H9 (cell line): ENCODE data around the gene DUOXA2. TPM values are rescaled to one million over a fixed set of nuclear protein-coding genes. Genes with fewer than 3 reads are reported as not detected.
"Not testable (repeated sequence)": the region's sequence is repeated elsewhere in the genome, so short reads cannot be mapped to it uniquely, and the experiment has no call there.

Experiments
- DNase-seq: peaks from one replicate; pipeline ENCODE4 v3.0.0-alpha.2; 2017
- H2AFZ ChIP-seq: one replicate; pipeline ENCODE4 v1.6.1; 2013; ENCODE audit warnings: mild to moderate bottlenecking, low read length, control low read depth, moderate library complexity
- H2AK5ac ChIP-seq: 2 replicates; pipeline ENCODE4 v1.6.1; 2013; ENCODE audit warnings: low read length, control low read depth, mixed read lengths; ENCODE audit not compliant: insufficient read length
- H2BK120ac ChIP-seq: one replicate; pipeline ENCODE4 v1.6.1; 2013; ENCODE audit warnings: low read depth, mild to moderate bottlenecking, low read length, control low read depth, inconsistent platforms; ENCODE audit not compliant: poor library complexity, severe bottlenecking
- H2BK12ac ChIP-seq: 2 replicates; pipeline ENCODE4 v1.6.1; 2013; ENCODE audit warnings: low read length, control low read depth, mixed read lengths, low read depth; ENCODE audit not compliant: insufficient read length
- H2BK15ac ChIP-seq: 2 replicates; pipeline ENCODE4 v1.6.1; 2013; ENCODE audit warnings: low read depth, low read length, control low read depth
- H2BK20ac ChIP-seq: one replicate; pipeline ENCODE4 v1.6.1; 2013; ENCODE audit warnings: low read depth, mild to moderate bottlenecking, low read length, control low read depth, inconsistent platforms; ENCODE audit not compliant: poor library complexity, severe bottlenecking
- H2BK5ac ChIP-seq: 2 replicates; pipeline ENCODE4 v1.6.1; 2013; ENCODE audit warnings: low read length, control low read depth, mixed read lengths; ENCODE audit not compliant: insufficient read length
- H3K14ac ChIP-seq: 2 replicates; pipeline ENCODE4 v1.6.1; 2013; ENCODE audit warnings: low read length, control low read depth; ENCODE audit not compliant: insufficient read depth
- H3K18ac ChIP-seq: 2 replicates; pipeline ENCODE4 v1.6.1; 2013; ENCODE audit warnings: low read depth, mild to moderate bottlenecking, mixed read lengths, low read length, control low read depth; ENCODE audit not compliant: insufficient read length
- H3K23ac ChIP-seq: 2 replicates; pipeline ENCODE4 v1.6.1; 2013; ENCODE audit warnings: low read length, control low read depth, mixed read lengths, low read depth; ENCODE audit not compliant: insufficient read length
- H3K23me2 ChIP-seq: 2 replicates; pipeline ENCODE4 v1.6.1; 2013; ENCODE audit warnings: low read depth, mild to moderate bottlenecking, mixed read lengths, low read length, control low read depth; ENCODE audit not compliant: insufficient read length, poor library complexity, severe bottlenecking
- H3K27ac ChIP-seq: 2 replicates; pipeline ENCODE4 v1.5.1; 2013; ENCODE audit warnings: low read length, control low read depth, mixed read lengths, low read depth; ENCODE audit not compliant: insufficient read length
- H3K27me3 ChIP-seq: 2 replicates; pipeline ENCODE4 v1.6.1; 2013; ENCODE audit warnings: low read length, control low read depth, inconsistent platforms; ENCODE audit not compliant: insufficient read depth
- H3K4ac ChIP-seq: 2 replicates; pipeline ENCODE4 v1.6.1; 2013; ENCODE audit warnings: low read depth, mild to moderate bottlenecking, control low read depth, inconsistent platforms, low read length, moderate library complexity
- H3K4me1 ChIP-seq: 2 replicates; pipeline ENCODE4 v1.6.1; 2013; ENCODE audit warnings: low read length, control low read depth, inconsistent platforms; ENCODE audit not compliant: insufficient read depth
- H3K4me2 ChIP-seq: 2 replicates; pipeline ENCODE4 v1.6.1; 2013; ENCODE audit warnings: low read length, control low read depth, mixed read lengths; ENCODE audit not compliant: insufficient read length, insufficient read depth
- H3K56ac ChIP-seq: 2 replicates; pipeline ENCODE4 v1.6.1; 2013; ENCODE audit warnings: low read depth, mild to moderate bottlenecking, mixed read lengths, low read length, control low read depth; ENCODE audit not compliant: insufficient read length
- H3K79me1 ChIP-seq: 2 replicates; pipeline ENCODE4 v1.6.1; 2013; ENCODE audit warnings: low read depth, mild to moderate bottlenecking, moderate library complexity, low read length, control low read depth, inconsistent platforms; ENCODE audit not compliant: insufficient read depth, poor library complexity, severe bottlenecking
- H3K79me2 ChIP-seq: 2 replicates; pipeline ENCODE4 v1.6.1; 2013; ENCODE audit warnings: low read length, control low read depth, inconsistent platforms; ENCODE audit not compliant: insufficient read depth
- H3K9ac ChIP-seq: 2 replicates; pipeline ENCODE4 v1.6.1; 2013; ENCODE audit warnings: low read length, control low read depth, mixed read lengths; ENCODE audit not compliant: insufficient read length; ENCODE audit errors: extremely low read depth
- H3K9me3 ChIP-seq: one replicate; pipeline ENCODE4 v1.6.1; 2013; ENCODE audit warnings: low read depth, low read length, inconsistent platforms; ENCODE audit not compliant: control insufficient read depth
- H3T11ph ChIP-seq: one replicate; pipeline ENCODE4 v1.6.1; 2013; ENCODE audit warnings: mild to moderate bottlenecking, low read length, control low read depth, inconsistent platforms
- H4K20me1 ChIP-seq: one replicate; pipeline ENCODE4 v1.6.1; 2013; ENCODE audit not compliant: control insufficient read depth, insufficient read length, insufficient read depth
- H4K5ac ChIP-seq: 2 replicates; pipeline ENCODE4 v1.6.1; 2013; ENCODE audit warnings: low read depth, mild to moderate bottlenecking, mixed read lengths, low read length, control low read depth; ENCODE audit not compliant: insufficient read length
- H4K8ac ChIP-seq: replicated peaks from 2 replicates; pipeline ENCODE4 v1.6.1; 2013; ENCODE audit warnings: low read length, control low read depth, mixed read lengths, low read depth; ENCODE audit not compliant: insufficient read length
- H4K91ac ChIP-seq: 2 replicates; pipeline ENCODE4 v1.6.1; 2013; ENCODE audit warnings: low read depth, mild to moderate bottlenecking, moderate library complexity, mixed read lengths, low read length, control low read depth; ENCODE audit not compliant: insufficient read length
- H3K27ac Mint-ChIP-seq, 3 experiments: 2 replicates in 2 of 3; 3 replicates in 1 of 3; pipeline ENCODE4 v1.8.0; 2020 to 2021; ENCODE audit warnings: mixed read lengths in 3 of 3, mild to moderate bottlenecking in 1 of 3, moderate library complexity in 1 of 3
- H3K27me3 Mint-ChIP-seq: 2 replicates; pipeline ENCODE4 v1.8.0; 2021; ENCODE audit warnings: low read depth, mild to moderate bottlenecking, moderate library complexity, mixed read lengths
- H3K36me3 Mint-ChIP-seq, 3 experiments: 2 replicates in 2 of 3; 3 replicates in 1 of 3; pipeline ENCODE4 v1.8.0; 2020 to 2021; ENCODE audit warnings: low read depth in 3 of 3, mixed read lengths in 3 of 3; ENCODE audit not compliant: insufficient read depth in 1 of 3
- H3K4me1 Mint-ChIP-seq, 2 experiments: 2 replicates each; pipeline ENCODE4 v1.8.0; 2020; ENCODE audit warnings: mixed read lengths in 2 of 2
- H3K4me3 Mint-ChIP-seq, 2 experiments: 2 replicates in 1 of 2; 3 replicates in 1 of 2; pipeline ENCODE4 v1.8.0; 2020 to 2021; ENCODE audit warnings: mild to moderate bottlenecking in 2 of 2, mixed read lengths in 2 of 2, moderate library complexity in 1 of 2
- H3K9me3 Mint-ChIP-seq, 2 experiments: 2 replicates in 1 of 2; 3 replicates in 1 of 2; pipeline ENCODE4 v1.8.0; 2020; ENCODE audit warnings: mild to moderate bottlenecking in 2 of 2, mixed read lengths in 2 of 2, moderate library complexity in 1 of 2
- WGBS: extraction: QIAGEN DNeasy Blood & Tissue Kit; methylation state at CpG from one replicate; pipeline ENCODE4 v1.1.7; 2013; ENCODE audit warnings: missing lambda C conversion rate, low lambda C conversion rate, mixed read lengths; ENCODE audit not compliant: insufficient read length; ENCODE audit errors: extremely low coverage; 5-methylcytosine and 5-hydroxymethylcytosine counted together
- total RNA-seq: library from RNA; stranded (reverse); gene quantifications from 2 replicates; pipeline ENCODE4 v1.2.1, GENCODE V29; 2021
- TF ChIP-seq, protein P1 (sequence below): fragments of 200-600 bp; sonication (generic); conservative IDR thresholded peaks from 3 replicates; pipeline ENCODE4 v1.8.0; 2021; ENCODE audit warnings: antibody characterized with exemption, mild to moderate bottlenecking

Gene DUOXA2
- total RNA-seq, 1 experiment from 2014 or later, result not detected

DNA sequence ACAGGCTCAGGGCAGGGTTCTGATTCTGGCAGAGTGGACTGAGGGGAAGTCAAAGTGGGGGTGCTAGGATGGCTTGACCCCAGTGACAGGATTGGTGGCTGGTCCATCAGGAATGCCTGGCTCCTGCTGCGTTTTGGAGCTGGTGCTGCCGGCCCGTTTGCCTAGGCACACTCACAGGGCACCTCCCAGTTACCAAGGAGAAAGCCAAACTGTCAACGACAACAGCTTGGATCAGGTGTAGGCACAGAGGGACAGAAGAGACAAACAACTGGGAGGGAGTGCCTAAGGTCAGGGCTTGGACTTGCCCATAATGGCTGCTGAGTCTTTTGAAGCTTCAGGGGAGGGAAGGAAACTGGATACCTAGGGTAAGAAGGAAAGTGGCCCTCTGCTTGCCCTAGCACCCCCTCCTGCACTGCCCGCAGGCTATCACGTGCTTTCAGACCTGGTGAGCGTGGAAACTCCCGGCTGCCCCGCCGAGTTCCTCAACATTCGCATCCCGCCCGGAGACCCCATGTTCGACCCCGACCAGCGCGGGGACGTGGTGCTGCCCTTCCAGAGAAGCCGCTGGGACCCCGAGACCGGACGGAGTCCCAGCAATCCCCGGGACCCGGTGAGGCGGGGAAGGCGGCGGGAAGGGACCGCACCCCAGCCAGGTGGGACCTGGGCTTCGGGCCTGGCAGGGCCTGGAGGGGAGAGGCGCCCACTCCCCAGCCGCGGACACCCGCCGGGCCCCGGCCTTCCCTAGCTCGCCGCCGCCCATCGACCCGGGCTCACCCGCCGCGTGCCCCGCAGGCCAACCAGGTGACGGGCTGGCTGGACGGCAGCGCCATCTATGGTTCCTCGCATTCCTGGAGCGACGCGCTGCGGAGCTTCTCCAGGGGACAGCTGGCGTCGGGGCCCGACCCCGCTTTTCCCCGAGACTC is 20.8 kb downstream of the DUOXA2 start:
- Histone ChIP-seq H4K20me1 (no peaks in the 10 kb centered on the region), H3K79me2 (no peaks in the 10 kb centered on the region), H2BK120ac (no peak overlapping the region), H3K9me3 (no peaks in the 10 kb centered on the region), H4K5ac (no peak overlapping the region), H3K4ac (no peak overlapping the region), H2AK5ac (no peak overlapping the region), H2BK5ac (no peak overlapping the region), H3K18ac (peak overlapping the region; percentile 60), H3T11ph (no peak overlapping the region), H3K27me3 (peaks cover 60% of the 10 kb centered on the region), H3K27ac (no peak overlapping the region), H3K14ac (no peak overlapping the region; the same call in 1 of the 2 replicates), H2BK12ac (no peak overlapping the region), H4K91ac (no peak overlapping the region), H3K23me2 (peaks cover 1% of the 10 kb centered on the region), H3K56ac (no peak overlapping the region), H2BK15ac (no peak overlapping the region), H2BK20ac (no peak overlapping the region), H3K79me1 (no peaks in the 10 kb centered on the region), H3K4me1 (no peaks in the 10 kb centered on the region; the same call in 1 of the 2 replicates), H2AFZ (no peak overlapping the region), H3K4me2 (peak overlapping the region; percentile 22), H3K23ac (no peak overlapping the region), H3K9ac (no peak overlapping the region), H4K8ac (no peak overlapping the region)
- H3K4me1 Mint-ChIP-seq, result peaks cover 7 to 11% of the 10 kb centered on the region in 2 experiments; a peak in 3 of 4 replicates
- H3K27ac Mint-ChIP-seq, result no peak overlapping the region
- H3K9me3 Mint-ChIP-seq, result no peaks in the 10 kb centered on the region
- peaks cover 73% of the 10 kb centered on the region for H3K27me3 Mint-ChIP-seq
- WGBS, result no CpG with 5 or more reads among the region's 57 CpGs
- DNase-seq, result peak; percentile 57
- peaks cover 0 to 1% (median 0%) of the 10 kb centered on the region in 3 experiments; a peak in 1 of 7 replicates for H3K36me3 Mint-ChIP-seq
- H3K4me3 Mint-ChIP-seq, result peak overlapping the region; percentile 46 to 75; a peak in 4 of 5 replicates
- TF ChIP-seq, protein P1, sequence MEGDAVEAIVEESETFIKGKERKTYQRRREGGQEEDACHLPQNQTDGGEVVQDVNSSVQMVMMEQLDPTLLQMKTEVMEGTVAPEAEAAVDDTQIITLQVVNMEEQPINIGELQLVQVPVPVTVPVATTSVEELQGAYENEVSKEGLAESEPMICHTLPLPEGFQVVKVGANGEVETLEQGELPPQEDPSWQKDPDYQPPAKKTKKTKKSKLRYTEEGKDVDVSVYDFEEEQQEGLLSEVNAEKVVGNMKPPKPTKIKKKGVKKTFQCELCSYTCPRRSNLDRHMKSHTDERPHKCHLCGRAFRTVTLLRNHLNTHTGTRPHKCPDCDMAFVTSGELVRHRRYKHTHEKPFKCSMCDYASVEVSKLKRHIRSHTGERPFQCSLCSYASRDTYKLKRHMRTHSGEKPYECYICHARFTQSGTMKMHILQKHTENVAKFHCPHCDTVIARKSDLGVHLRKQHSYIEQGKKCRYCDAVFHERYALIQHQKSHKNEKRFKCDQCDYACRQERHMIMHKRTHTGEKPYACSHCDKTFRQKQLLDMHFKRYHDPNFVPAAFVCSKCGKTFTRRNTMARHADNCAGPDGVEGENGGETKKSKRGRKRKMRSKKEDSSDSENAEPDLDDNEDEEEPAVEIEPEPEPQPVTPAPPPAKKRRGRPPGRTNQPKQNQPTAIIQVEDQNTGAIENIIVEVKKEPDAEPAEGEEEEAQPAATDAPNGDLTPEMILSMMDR, result peak; percentile 38; the same call in 1 of the 3 replicates

DNA sequence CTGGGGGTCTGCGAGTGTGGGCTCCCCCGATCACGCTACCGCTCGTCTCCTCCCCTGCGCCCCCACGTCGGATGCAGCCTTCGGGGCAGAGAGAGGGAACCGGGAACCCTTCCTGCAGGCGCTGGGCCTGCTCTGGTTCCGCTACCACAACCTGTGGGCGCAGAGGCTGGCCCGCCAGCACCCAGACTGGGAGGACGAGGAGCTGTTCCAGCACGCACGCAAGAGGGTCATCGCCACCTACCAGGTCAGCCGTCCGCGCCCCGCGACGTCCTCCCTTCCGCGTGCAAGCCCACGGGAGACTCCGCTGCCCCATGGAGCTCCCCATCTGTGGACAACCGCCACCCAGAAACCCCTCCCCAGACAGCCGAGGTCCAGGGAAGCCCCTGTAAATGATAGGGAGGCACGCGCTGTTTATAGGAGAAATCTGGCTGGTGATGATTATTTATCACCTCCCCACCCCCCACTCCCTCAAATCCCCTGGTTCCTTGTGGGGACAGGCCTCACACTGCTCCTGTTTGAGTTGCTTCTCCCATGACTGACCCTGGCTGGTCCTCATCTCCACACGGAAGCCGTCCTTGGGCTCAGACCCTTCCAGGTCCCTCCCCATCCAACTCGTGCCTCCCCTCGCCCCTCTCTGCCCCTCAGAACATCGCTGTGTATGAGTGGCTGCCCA is 21.7 kb downstream of the DUOXA2 start:
- peaks cover 51% of the 10 kb centered on the region for H3K27me3 ChIP-seq
- not testable (repeated sequence) for H4K8ac ChIP-seq, H4K91ac ChIP-seq, H3K27ac ChIP-seq, H4K20me1 ChIP-seq, H2BK20ac ChIP-seq, H3K18ac ChIP-seq, H3K79me2 ChIP-seq, H2BK120ac ChIP-seq, DNase-seq, H2AFZ ChIP-seq, H3T11ph ChIP-seq, H3K23ac ChIP-seq, H3K36me3 Mint-ChIP-seq, H3K56ac ChIP-seq, H2BK5ac ChIP-seq, H2AK5ac ChIP-seq, H4K5ac ChIP-seq, H3K9me3 ChIP-seq, H3K4ac ChIP-seq, H3K14ac ChIP-seq, H2BK12ac ChIP-seq, H3K27ac Mint-ChIP-seq, H3K79me1 ChIP-seq, H3K23me2 ChIP-seq, H3K9me3 Mint-ChIP-seq, H3K4me1 ChIP-seq, H2BK15ac ChIP-seq, H3K9ac ChIP-seq
- Mint-ChIP-seq H3K4me3 (peak overlapping the region; percentile 43 to 66; a peak in 3 of 5 replicates), H3K27me3 (peaks cover 64% of the 10 kb centered on the region), H3K4me1 (peaks cover 7 to 11% of the 10 kb centered on the region in 2 experiments; a peak in 3 of 4 replicates)
- no CpG with 5 or more reads among the region's 37 CpGs for WGBS
- peak overlapping the region; percentile 50 for H3K4me2 ChIP-seq
